Aortic smooth muscle cell (primary cell): ENCODE results near the gene FGF7. TPM values are rescaled to one million over a fixed set of nuclear protein-coding genes. Genes with fewer than 3 reads are reported as not detected.

Source experiments
- total RNA-seq: library from RNA; depleted of rRNA; stranded (reverse); fragments of >200 nt; gene quantifications from 2 replicates; pipeline ENCODE4 v1.2.3, GENCODE V29; 2014

FGF7 gene, protein sequence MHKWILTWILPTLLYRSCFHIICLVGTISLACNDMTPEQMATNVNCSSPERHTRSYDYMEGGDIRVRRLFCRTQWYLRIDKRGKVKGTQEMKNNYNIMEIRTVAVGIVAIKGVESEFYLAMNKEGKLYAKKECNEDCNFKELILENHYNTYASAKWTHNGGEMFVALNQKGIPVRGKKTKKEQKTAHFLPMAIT
- 14.1 and 17.7 TPM in 2 replicates for total RNA-seq

DNA sequence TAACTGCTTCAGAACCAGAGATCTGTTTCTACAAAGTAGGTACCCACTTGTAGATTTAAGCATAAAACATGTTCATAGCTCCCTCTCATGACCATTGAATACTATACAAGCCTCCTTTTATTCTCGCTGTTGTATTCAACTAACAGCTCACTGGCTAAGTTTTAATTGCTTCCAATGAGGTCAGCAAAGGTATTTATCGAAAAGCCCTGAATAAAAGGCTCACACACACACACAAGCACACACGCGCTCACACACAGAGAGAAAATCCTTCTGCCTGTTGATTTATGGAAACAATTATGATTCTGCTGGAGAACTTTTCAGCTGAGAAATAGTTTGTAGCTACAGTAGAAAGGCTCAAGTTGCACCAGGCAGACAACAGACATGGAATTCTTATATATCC lies at the start of gene FGF7:
Gene FGF7, plus strand, starts transcription at position 222 of the 400 bp plus-strand sequence. CDS start 1,056 bp downstream, outside the sequence.

Other genes starting within 250 kb of the FGF7 start
- 4.0 and 6.5 TPM in 2 replicates for gene FAM227B, start 197.6 kb downstream of the FGF7 start, total RNA-seq
- 31.6 and 38.8 TPM in 2 replicates for gene DTWD1, start 197.8 kb downstream of the FGF7 start, total RNA-seq